ENCODE data around the gene ITPRID2.
"Not testable (repeated sequence)": the region's sequence is repeated elsewhere in the genome, so short reads cannot be mapped to it uniquely, and the experiment has no call there.

ITPRID2 gene

DNA sequence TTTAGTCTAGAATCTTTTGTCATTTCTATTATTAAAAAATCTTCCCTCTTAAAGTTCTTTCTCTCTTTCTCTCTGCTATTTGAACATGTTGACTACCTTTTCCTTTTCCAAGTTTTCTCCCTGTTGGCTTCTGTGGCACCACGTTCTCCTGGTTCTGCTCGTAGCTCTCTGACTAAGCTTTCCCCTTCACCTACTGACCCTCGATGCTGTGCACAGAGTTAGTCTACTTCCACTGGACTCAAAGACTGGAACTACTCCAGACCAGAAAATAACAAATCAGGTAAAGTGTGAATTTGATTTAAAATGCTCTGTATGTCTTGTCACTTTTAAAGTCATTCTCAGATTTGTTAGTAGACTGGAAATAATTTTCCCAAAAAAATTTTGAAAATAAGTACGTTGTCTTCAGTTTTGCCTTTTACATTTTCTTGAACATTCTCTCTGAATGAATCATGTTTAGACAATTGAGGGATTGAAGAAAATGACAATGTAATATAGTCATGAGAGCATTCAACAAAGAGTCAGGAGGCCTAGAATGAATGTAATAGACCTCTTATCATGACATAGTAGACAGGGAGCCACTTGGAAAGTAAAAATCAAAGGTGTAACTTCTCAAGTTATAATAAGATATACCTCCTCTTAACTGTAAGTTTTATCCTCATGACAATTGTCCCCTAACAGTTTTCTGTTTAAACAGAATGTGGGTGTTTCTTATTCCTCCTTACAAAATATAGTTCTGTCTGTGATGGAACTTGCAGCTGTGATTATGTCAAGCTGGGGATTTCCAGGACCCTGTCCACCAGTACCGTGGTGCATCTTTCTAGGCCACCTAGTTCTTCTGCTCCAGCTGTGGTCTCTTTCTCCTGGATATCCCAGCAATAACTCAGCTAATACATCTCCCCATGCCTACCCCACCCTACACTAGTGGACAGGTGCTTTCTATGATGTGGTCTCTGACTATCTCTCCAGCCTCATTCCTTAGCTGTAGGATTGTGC, 25.5 kb downstream of the ITPRID2 start:
- no peak for DNase-seq (ENCODE audit: low read depth in 2 of 2)

DNA sequence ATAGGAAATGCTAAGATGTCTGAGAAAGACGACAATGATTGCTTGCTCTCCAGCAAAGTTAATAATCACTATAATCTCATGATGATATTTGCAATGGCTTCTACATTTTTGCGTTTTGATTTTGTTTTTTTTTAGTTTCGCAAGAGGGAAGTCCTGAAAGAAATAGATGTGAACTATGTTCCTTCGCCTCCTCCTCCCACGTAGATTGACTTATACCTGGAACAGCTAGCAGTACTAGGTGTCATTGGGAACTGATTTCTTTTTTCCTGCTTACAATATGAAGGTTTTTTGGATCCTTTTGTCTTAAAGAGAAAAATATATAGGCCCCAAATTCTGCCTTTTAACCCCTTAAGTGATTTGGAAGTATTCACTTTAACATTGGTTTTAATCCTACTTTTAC, 26.7 kb downstream of the ITPRID2 start:
- DNase-seq (ENCODE audit: low read depth in 2 of 2): no peak

DNA sequence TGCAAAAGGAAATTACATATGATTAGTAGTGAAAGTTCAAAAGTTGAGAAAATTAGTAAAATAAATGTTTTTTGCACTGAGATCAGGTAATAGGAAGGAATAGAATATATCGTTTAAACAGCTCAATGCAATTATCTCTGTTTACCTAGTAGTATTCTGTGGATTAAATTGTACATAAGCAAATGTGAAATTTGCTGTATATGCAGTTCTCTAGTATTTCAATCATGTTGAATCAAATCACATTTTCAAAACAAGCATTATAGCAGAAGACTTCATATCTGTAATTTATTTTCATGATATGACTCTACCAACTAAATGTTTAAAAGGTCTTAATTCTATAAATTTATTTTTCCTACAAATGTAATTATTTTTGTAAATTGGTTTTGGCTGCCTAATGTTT, 31.6 kb downstream of the ITPRID2 start:
- DNase-seq (ENCODE audit: low read depth in 2 of 2): no peak

DNA sequence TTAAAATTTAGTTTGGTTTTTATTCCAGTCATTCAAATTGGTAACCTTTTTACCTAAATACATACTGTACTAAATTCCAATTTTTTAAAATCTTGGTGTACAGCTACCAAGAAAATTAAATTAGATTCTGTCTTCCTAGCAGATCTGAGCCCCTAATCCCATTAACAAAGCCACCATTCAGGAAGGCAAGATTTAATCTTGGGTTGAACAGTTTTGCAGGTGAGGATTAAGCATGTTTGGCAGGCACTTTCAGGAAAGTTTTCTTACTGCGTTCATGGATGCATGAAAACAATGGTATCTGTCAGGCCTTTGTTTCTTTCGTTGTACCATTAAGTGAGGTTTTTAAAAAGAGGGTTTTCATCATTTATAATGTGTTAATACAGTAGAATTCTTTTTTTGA, 32.8 kb downstream of the ITPRID2 start:
- DNase-seq (ENCODE audit: low read depth in 2 of 2): no peak

DNA sequence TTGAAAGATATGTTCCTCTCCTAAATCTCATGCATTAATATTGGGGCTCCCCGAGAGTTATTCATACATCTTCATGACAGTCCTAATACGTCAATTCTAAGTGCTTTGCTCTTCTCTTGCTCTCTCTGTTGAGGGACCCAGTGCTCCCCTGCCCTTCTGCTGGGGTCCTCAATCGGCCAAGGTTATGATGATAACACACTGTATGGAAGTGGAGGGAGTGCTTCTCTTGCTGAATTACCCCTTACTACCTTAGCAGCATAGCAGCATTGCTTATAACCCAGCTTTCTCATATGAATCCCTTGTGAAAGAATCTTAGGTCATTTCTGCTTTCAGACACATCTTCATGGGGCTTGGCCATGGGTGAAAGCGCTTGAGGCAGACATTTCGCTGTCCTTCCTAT, 43.2 kb downstream of the ITPRID2 start:
- DNase-seq (ENCODE audit: low read depth in 2 of 2): no peak

DNA sequence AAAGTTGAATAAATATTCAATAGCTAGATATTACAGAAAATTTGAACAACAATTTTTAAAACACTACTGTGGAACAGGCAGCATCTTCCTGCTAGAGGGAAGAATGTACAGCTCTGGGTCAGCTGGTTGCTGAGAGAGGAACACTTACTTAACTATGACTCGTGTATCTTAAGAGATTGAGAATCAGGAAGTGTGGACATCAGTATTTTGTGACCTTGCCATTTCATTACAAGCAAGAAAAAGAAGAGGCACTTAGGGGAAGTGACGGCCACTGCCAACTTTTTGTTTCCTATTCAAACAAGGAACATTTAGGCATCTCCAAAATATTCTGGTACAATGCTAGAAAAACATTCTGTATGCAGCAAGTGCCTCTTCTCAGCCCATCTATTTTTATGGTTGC, 45.9 kb downstream of the ITPRID2 start:
- DNase-seq (ENCODE audit: low read depth in 2 of 2): no peak

DNA sequence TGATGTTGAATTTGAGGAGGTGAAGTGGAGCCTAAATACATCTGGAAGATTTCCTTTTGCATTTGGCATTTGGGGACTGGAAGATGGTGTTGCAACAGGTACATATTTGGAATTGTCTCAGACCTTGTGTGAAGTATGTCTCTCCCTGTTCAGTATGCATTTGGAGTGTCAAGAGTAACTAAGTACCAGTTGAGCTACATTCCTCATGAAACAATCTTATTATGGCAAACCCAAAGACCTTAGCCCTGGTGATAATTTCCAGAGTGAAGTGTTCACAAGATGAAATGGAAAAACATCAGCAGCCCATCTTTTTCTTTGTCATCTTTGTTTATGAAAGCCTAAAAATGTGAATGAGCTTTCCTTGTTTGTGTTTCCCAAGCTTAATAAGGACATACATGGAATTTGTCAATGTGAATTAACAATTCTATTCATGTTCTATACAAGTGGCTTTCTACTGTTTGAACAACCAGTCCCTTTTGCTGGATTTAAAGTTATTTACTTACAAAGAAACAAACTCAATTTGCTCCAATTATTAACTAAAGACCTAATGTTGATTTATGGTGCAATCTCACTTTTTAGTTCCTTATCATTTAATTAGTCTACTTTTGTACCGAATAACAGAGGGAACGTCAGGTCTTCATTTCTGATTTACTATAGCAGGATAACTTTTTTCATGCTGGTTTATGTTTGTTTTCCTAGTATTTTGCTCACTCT, 52.0 kb downstream of the ITPRID2 start:
- DNase-seq (ENCODE audit: low read depth in 2 of 2): no peak

DNA sequence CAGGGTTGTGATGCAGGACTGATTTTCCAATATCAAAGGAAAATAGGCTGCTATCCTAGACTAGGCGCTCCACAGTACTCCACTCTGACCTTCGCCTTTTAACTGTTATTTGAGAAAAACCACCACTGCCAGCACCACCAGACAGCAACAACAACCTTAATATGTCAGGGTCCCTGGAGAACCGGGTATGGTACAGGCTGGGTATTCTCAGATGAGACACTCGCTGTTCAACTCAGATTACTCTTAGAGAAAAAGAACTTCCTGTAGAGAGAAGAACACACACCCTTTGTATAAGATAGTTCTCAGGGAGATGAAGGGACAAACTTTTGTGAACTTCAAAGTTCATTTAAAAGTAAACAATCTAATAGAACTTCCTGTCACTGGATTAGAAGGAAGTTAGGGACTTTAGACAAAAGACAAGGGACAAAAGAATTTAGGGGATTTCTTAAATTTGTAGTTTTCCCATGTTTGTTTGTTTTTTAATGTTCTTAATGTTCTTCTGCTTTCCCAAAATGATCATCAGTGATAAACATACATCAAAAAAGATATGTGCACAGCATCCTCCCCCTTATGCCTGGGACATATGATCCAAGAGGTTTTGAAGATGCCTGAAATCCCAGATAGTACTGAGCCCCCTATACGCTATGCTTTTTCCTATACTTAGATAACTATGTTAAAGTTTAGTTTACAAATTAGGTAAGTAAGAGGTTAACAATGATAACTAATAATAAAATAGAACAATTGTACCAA, 52.8 kb downstream of the ITPRID2 start:
- no peak for DNase-seq (ENCODE audit: low read depth in 2 of 2)

DNA sequence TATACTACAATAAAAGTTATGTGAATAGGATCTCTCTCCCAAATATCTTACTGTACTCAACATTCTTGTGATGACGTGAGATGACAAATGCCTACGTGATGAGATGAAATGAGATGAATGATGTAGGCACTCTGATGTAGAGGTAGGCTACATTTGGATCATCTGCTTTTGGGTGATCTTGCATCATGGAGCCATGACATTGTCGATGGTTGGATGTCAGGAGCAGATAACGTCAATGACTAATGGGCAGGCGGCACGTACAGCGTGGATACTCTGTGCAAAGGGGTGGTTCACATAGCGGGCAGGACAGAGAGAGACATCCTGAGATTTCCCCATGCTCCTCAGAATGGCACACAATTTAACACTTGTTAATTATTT, 53.4 kb downstream of the ITPRID2 start:
- DNase-seq (ENCODE audit: low read depth in 2 of 2): no peak

DNA sequence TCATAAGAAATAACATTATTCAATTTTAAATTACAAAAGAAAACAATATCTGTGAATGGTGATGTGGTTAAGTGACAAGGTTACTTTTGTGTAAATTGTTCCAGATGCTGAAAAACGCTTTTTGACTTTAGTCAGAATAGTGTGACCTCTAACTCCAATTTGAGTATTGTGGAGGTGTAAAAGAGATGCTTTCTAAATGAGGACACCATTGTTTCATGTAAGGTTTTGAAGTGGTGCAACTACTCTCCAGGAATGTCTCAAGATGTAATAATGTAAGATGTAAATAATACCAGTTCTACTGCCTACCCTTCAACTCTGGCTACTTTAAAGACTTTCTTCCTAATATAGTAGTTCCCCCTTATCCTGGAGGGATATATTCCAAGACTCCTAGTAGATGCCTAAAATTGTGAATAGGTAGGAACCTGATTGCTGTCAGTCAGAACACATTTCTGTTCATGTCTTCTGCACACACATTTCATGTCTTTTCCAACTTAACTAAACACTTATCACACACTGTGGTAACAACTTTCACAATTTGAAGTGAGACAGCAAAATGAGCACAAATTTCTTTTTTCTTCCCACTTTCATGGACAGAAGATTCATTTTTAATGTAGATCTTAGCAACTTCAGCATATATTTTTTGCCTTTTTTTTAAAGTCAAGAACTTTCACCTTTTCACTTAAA, 55.1 kb downstream of the ITPRID2 start:
- DNase-seq (ENCODE audit: low read depth in 2 of 2): no peak

DNA sequence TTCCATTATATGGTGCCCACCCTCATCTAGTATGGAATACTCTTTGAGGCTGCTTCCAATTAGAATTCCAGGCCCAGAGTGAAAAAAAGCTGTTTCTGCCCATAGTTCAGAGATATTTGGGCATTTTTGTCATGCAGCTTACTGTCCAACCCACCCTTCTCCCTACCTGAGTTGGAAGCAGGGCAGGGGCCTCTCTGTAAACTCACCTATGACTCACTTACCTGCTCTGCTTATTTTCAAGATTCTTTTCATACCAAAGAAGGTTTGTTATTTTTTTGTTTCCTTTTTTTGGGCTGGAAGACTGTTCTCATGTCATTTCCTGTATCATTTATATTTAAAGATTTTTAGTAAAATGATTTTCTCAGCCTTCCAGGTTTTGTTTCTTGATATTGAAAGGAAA, 55.7 kb downstream of the ITPRID2 start:
- DNase-seq (ENCODE audit: low read depth in 2 of 2): no peak

DNA sequence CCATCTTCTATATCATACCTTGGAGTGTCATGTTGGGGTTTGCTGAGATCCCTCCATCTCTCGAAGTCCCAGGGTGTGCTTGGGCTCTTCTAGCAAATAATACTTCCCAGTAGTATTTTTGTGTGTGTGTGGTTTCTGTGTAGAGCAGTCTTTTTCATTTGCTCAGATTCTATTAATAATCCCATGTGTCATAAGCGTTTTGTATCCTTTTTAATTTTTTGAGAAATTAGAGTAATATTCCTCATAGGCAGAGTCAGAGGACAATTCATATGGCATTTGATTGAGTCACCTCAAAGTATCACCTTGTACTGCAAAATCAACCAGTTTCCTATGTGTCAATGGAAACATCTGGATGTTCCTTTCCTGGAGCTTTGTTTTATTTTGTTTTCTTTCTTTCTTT, 56.7 kb downstream of the ITPRID2 start:
- no peak for DNase-seq (ENCODE audit: low read depth in 2 of 2)

DNA sequence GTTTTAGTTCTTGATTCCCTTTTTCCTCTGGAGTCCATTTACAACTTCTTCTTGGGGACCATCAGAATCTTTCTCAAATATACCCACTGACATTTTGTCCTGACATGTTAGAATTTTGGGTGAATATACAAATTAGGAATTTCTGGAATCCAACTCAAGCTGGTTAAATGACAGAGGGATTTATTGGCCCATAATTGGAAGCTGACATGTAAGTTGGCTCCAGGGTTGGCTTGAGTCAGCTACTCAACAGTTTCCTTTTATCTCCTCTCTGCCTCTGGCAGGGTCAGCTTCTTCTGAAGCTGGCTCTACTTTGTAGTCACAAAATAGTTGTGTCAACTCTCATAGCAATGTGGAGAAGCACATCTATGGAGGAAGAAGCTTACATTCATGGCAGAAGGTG, 57.5 kb downstream of the ITPRID2 start:
- no peak for DNase-seq (ENCODE audit: low read depth in 2 of 2)

DNA sequence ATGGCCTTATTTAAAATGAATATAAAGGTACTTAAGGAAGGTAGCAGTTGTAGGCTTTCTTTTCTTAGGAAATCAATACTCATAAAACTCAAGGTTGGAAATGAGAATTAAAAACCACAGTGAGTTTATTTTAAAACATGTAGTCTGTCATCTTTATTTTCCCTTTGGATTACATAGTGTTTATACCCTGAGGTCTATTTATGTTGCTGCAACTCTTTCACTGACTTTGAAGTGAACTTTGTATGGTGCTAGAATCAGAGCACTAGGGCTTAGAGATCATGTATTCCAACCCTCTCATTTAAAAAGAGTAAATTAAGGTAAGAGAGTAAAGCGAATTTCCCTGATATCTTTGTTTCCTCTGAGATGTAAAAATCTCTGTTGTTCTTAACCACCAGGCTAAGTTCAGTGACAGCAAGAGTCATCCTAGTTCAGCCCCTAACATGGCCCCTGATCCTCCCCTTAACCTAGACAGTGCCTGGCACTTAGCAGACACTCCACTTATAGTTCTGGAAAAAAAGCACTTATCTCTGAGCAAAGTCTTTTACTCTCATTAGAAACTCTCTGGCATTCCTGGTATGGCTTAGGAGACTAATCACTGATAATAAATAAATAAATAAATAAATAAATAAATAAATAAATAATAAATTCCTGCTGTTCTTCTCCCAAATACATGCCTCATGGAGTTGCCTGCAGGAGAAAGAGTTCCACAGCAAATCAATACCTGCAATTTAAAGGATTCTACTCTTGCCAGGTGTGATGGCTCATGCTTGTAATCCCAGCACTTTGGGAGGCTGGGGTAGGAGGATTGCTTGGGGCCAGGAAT, 61.1 kb downstream of the ITPRID2 start:
- DNase-seq (ENCODE audit: low read depth in 2 of 2): no peak

DNA sequence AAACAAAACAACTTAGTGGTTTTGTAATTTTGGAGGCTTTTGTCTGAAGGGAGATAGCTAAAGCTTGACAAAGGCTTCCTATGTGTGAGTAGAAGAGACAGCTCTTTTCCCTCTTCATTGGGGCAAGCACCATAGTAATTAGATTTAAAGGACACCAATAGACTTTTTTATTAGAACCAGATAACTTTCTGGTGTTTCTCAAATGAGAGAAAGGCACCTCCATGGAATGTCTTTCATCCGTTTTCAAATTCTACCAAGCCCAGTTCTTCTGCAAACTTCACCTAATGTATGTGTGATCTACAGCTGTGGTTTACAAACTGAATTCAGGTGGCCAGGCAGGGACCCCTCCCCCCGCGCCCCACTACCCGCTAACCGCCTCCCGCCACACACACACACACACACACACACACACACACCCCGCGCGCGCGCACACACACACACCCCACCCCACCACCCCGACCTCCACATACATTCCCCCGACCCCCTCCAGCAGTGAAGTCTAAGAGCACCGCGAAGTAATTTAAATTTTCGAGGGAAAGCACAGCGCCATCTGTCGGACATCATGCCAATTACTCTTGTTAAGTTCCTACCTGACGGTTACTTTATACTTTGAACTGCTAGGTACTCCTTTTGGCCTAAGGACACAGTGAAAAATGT, 62.5 kb downstream of the ITPRID2 start:
- DNase-seq (ENCODE audit: low read depth in 2 of 2): peak; percentile 32 to 41

DNA sequence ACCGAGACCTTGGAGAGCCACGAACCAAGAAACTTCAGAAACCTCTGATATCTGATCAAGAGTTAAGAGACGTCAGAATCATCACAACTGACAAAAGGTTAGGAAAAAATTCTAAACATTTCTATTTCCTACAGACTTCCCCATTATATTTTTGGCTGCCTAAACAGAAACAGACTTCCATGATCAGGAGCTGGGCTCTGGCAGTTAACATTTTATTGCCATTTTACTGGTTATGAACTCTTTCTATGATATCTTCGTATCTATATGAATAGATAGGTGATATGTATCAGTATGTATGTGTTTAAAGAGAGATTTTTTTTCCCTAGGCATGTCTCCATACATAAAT, 63.0 kb downstream of the ITPRID2 start:
- no peak for DNase-seq (ENCODE audit: low read depth in 2 of 2)

DNA sequence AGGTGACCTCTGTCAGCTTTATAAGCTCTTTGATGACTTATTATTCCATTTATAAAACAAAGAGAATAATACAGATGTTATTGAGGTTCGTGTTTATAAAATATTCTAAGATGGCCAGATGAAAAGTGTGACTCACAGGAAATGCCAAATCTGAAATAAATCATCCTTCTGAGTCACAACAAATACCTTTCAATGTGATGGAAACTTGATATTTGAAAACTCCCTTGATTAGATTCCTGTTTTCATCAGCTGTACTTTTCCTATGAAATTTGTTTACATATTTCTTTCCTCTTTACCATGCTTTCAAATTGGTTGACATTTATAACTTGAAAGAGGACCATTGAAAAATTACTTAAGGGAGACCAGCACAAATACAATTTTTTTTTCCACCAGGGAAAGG, 63.5 kb downstream of the ITPRID2 start:
- no peak for DNase-seq (ENCODE audit: low read depth in 2 of 2)

DNA sequence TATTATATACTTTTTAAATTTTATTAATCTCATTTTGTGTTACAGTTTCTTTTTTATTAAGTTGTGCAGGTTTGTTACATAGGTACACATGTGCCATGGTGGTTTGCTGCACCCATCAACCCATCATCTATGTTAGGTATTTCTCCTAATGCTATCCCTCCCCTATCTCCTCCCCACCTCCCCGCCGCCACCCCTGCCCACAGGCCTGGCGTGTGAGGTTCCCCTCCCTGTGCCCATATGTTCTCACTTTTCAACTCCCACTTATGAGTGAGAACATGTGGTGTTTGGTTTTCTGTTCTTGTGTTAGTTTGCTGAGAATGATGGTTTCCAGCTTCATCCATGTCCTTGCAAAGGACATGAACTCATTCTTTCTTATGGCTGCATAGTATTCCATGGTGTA, 64.3 kb downstream of the ITPRID2 start:
- DNase-seq (ENCODE audit: low read depth in 2 of 2): not testable (repeated sequence)

DNA sequence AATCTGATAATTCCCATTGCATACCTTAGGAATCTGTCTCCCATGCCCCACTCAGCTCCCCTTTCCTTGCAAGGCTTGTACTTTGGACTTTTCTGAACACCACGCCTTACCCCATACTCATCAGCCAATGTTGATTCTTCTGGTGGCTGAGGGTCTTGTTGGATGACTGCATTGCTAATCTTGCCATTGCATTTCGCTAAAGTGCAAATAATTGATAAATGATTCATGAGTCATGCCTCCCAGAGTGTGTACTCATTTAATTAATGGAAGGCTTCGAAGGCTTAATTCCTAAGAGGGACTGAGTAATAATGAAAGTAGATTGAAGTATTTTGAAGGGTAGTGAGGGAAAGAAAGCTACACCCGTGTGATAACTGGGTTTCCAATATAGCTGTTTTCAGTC, 66.1 kb downstream of the ITPRID2 start:
- DNase-seq (ENCODE audit: low read depth in 2 of 2): no peak

DNA sequence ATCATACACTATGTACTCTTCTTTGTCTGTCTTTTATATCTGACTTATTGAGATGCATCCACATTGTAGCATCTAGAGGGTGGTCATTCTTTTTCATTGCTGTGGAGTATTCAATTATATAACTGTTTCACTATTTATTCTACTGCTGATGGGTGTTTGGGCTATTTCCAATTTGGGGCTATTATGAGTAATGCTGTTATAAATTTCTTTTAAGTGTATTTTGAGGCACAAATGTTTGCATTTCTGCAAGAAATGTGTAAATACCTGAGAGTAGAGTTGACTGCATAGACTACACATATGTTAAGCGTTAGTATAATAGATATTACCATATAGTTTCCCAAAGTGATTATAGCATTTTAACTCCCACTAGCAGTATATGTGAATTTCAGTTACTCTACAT, 67.2 kb downstream of the ITPRID2 start:
- DNase-seq (ENCODE audit: low read depth in 2 of 2): no peak

DNA sequence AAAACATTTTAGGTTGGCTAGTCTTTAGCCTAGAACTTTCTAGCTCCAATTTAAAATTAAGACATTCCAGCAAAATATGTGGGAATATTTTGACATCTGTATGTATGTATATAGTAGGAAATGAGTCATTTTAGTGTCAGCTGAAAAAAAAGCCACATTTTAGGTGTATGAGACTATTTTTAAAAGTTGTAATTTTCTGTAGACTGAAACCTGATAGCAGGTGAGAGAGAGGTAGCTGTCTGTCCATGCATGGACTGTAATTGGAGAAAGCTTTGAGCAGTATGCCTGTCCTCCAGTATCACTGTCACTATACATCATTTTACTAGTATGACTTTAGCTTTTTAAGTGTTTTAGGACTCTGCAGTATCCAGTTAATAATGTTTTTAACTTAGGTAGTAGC, 68.0 kb downstream of the ITPRID2 start:
- no peak for DNase-seq (ENCODE audit: low read depth in 2 of 2)

Measured in activated CD8-positive, alpha-beta memory T cell treated with anti-CD3 and anti-CD28 coated beads for 4 hours (primary cell).